ENCODE results near the gene SLC10A7. TPM values are rescaled to one million over a fixed set of nuclear protein-coding genes. Genes with fewer than 3 reads are reported as not detected.

The SLC10A7 gene
- total RNA-seq, 4 donors from 2014 or later = 12.0 to 56.1 (median 15.9) TPM

GRCh38 chr4:146415829-146416228 lies 105.9 kb downstream of the SLC10A7 start:
- 86 to 97% methylated on average over 1 of the region's 1 CpG for WGBS, 2 donors (ENCODE audit: low coverage in 1 of 2)
- H3K9me3 ChIP-seq = no peaks in the 10 kb centered on the region
- TF ChIP-seq POLR2AphosphoS5 (IDR thresholded peaks at IDR 0.05) (no peak), EP300 (IDR thresholded peaks at IDR 0.05; ENCODE audit: low read depth) (no peak), CTCF (IDR thresholded peaks at IDR 0.05) (no peak), POLR2A (IDR thresholded peaks at IDR 0.05) (no peak)
- H3K4me3 ChIP-seq = no peak overlapping the region
- H3K36me3 ChIP-seq = no peaks in the 10 kb centered on the region
- H3K4me1 ChIP-seq = no peaks in the 10 kb centered on the region
- intact Hi-C loops (cut with DNase I; ENCODE audit: low total_unique reads) (no loop called here), in situ Hi-C loops (cut with MboI; ENCODE audit: low pct_ligation_motif_present in 1 of 4, low pct_unique_long_range_greater_than_20kb in 1 of 4, low sequenced_read_pairs in 3 of 4) (no loop called here)
- no peak for DNase-seq
- H3K27me3 ChIP-seq = no peaks in the 10 kb centered on the region
- no peak overlapping the region for H3K27ac ChIP-seq

DNA sequence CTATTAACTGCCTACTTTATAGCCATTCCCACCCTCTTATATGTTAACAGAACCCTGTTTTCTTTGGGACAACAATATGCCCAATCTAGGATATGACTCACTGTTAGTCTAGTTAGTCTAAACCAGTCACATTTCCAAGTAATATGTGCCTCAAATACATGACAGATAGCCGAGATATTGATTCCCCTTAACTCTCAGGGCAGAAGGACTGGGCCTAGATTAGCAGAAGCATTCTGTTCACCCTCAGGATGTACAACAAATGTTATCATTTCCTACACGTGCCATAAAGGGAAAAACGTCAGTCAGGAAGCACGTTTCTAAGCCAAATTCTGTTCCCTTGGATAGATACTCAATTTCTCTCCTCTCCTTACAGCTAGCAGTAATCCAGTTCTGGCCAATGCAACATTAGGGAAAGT lies 114.1 kb downstream of the SLC10A7 start:
- Histone ChIP-seq H3K9me3 (no peaks in the 10 kb centered on the region), H3K27ac (no peak overlapping the region), H3K27me3 (no peaks in the 10 kb centered on the region), H3K4me3 (no peak overlapping the region), H3K36me3 (no peaks in the 10 kb centered on the region), H3K4me1 (no peaks in the 10 kb centered on the region)
- in situ Hi-C loops (cut with MboI; ENCODE audit: low pct_ligation_motif_present in 1 of 4, low pct_unique_long_range_greater_than_20kb in 1 of 4, low sequenced_read_pairs in 3 of 4) = no loop called here
- intact Hi-C loops (cut with DNase I; ENCODE audit: low total_unique reads) = no loop called here
- WGBS, 2 donors (ENCODE audit: low coverage in 1 of 2) = 42 to 66% methylated on average over 4 of the region's 4 CpGs
- no peak for DNase-seq
- TF ChIP-seq POLR2AphosphoS5 (IDR thresholded peaks at IDR 0.05) (no peak), POLR2A (IDR thresholded peaks at IDR 0.05) (no peak), EP300 (IDR thresholded peaks at IDR 0.05; ENCODE audit: low read depth) (no peak), CTCF (IDR thresholded peaks at IDR 0.05) (no peak)

DNA sequence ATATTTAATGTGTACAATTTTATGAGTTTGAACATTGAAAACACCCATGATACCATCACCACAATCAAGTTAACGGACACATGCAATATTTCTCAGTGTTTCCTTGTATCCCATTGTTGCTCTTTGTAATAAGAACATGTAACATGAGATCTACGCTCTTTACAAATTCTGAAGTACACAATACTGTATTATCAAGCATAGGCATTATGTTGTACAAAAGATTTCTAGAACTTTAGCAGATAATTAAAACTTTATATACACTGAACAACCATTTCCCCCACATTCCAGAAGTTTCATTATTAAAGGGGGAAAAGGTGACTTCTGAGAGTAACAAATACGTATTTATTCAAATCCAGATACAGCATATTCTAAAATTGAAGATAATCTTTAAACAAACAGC lies 114.5 kb downstream of the SLC10A7 start:
- Histone ChIP-seq H3K4me1 (no peaks in the 10 kb centered on the region), H3K27me3 (no peaks in the 10 kb centered on the region), H3K36me3 (no peaks in the 10 kb centered on the region), H3K27ac (no peak overlapping the region), H3K4me3 (no peak overlapping the region), H3K9me3 (no peaks in the 10 kb centered on the region)
- intact Hi-C loops (cut with DNase I; ENCODE audit: low total_unique reads) = no loop called here
- in situ Hi-C loops (cut with MboI; ENCODE audit: low pct_ligation_motif_present in 1 of 4, low pct_unique_long_range_greater_than_20kb in 1 of 4, low sequenced_read_pairs in 3 of 4) = no loop called here
- no peak for TF ChIP-seq EP300 (IDR thresholded peaks at IDR 0.05; ENCODE audit: low read depth)
- no peak for DNase-seq
- 65 to 76% methylated on average over 3 of the region's 3 CpGs for WGBS, 2 donors (ENCODE audit: low coverage in 1 of 2)

GRCh38 chr4:146401274-146401673 lies 120.5 kb downstream of the SLC10A7 start:
- Histone ChIP-seq H3K36me3 (no peaks in the 10 kb centered on the region), H3K4me3 (no peak overlapping the region), H3K4me1 (no peaks in the 10 kb centered on the region), H3K9me3 (no peaks in the 10 kb centered on the region), H3K27me3 (no peaks in the 10 kb centered on the region), H3K27ac (no peak overlapping the region)
- intact Hi-C loops (cut with DNase I; ENCODE audit: low total_unique reads) (loop anchor here (2.0 kb wide), 1 partner anchor 76 kb away; no protein-coding TSS in a partner anchor), in situ Hi-C loops (cut with MboI; ENCODE audit: low pct_ligation_motif_present in 1 of 4, low pct_unique_long_range_greater_than_20kb in 1 of 4, low sequenced_read_pairs in 3 of 4) (no loop called here)
- no peak for DNase-seq
- 90 to 100% methylated on average over 2 of the region's 2 CpGs for WGBS, 2 donors (ENCODE audit: low coverage in 1 of 2)
- no peak for TF ChIP-seq POLR2A (IDR thresholded peaks at IDR 0.05)
- no peak for TF ChIP-seq POLR2AphosphoS5 (IDR thresholded peaks at IDR 0.05)
- TF ChIP-seq CTCF (IDR thresholded peaks at IDR 0.05) = no peak
- no peak for TF ChIP-seq EP300 (IDR thresholded peaks at IDR 0.05; ENCODE audit: low read depth)

DNA sequence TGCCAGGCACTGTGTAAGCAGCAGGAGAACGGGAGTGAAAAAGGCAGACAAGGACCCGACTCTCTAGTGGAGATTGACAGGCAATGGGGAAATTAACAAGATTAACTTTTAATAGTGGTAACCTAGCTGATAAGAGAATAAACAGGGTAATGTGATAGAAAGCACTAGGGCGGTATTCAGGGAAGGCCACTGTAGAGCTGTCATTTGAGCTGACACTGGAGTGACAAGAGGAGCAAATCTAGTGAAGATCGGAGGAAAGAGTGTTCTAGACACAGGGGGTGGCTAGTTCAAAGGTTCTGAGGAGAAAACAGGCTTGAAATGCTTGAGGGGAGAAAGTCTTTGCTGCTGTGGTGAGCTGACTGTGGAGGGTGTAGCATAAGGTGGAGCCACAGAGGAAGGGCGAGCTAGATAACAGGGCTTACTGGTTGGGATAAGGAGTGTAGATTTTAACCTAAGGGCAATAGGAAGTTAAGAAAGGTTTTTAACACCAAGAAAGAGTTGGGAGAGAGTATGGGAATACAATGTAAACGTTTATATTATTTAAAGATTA lies 122.8 kb downstream of the SLC10A7 start:
- TF ChIP-seq POLR2A (IDR thresholded peaks at IDR 0.05) (no peak), POLR2AphosphoS5 (IDR thresholded peaks at IDR 0.05) (no peak), CTCF (IDR thresholded peaks at IDR 0.05) (no peak), EP300 (IDR thresholded peaks at IDR 0.05; ENCODE audit: low read depth) (no peak)
- no peaks in the 10 kb centered on the region for H3K36me3 ChIP-seq
- intact Hi-C loops (cut with DNase I; ENCODE audit: low total_unique reads) (no loop called here), in situ Hi-C loops (cut with MboI; ENCODE audit: low pct_ligation_motif_present in 1 of 4, low pct_unique_long_range_greater_than_20kb in 1 of 4, low sequenced_read_pairs in 3 of 4) (no loop called here)
- no peak for DNase-seq
- H3K9me3 ChIP-seq = no peaks in the 10 kb centered on the region
- 73 to 80% methylated on average over 6 of the region's 6 CpGs for WGBS, 2 donors (ENCODE audit: low coverage in 1 of 2)
- H3K27ac ChIP-seq = no peak overlapping the region
- no peaks in the 10 kb centered on the region for H3K4me1 ChIP-seq
- no peaks in the 10 kb centered on the region for H3K27me3 ChIP-seq
- no peak overlapping the region for H3K4me3 ChIP-seq
